Kidney epithelial cell (primary cell): ENCODE data around the gene XRCC6. TPM values are rescaled to one million over a fixed set of nuclear protein-coding genes. Genes with fewer than 3 reads are reported as not detected.

ENCODE experiments used
- DNase-seq: peaks from one replicate; pipeline ENCODE4 v3.0.0-alpha.2; 2010; ENCODE audit warnings: low read depth
- H3K27me3 ChIP-seq: 2 replicates; pipeline ENCODE4 v1.6.0; 2011; ENCODE audit warnings: low read length; ENCODE audit not compliant: control insufficient read depth, insufficient read depth
- H3K36me3 ChIP-seq: 2 replicates; pipeline ENCODE4 v1.5.1; 2011; ENCODE audit warnings: low read length; ENCODE audit not compliant: control insufficient read depth, insufficient read depth
- H3K4me3 ChIP-seq: 2 replicates; pipeline ENCODE4 v1.5.1; 2011; ENCODE audit warnings: low read depth, mild to moderate bottlenecking, control low read depth, low read length
- CTCF ChIP-seq: IDR thresholded peaks from 2 replicates; pipeline ENCODE4 v1.5.1; 2011; ENCODE audit warnings: mild to moderate bottlenecking, moderate library complexity, low read length, control low read depth, inconsistent platforms; ENCODE audit not compliant: insufficient read depth, poor library complexity, severe bottlenecking
- total RNA-seq: library from RNA; depleted of rRNA; stranded (reverse); fragments of >200 nt; gene quantifications from 2 replicates; pipeline ENCODE4 v1.2.3, GENCODE V29; 2015

Gene XRCC6
- total RNA-seq, 1 donor from 2014 or later: 296 TPM

- H3K27me3 ChIP-seq: no peaks in the 10 kb centered on the region
- peaks cover 1% of the 10 kb centered on the region for H3K36me3 ChIP-seq
- H3K4me3 ChIP-seq: no peak overlapping the region
- peak; percentile 82 for TF ChIP-seq CTCF
- DNase-seq: no peak
Measured at GRCh38 chr22:41596776-41597634, 24.1 kb upstream of the XRCC6 start.

GRCh38 chr22:41597635-41597953 is 23.5 kb upstream of the XRCC6 start:
- TF ChIP-seq CTCF: no peak
- DNase-seq: no peak
- Histone ChIP-seq H3K4me3 (no peak overlapping the region), H3K27me3 (no peaks in the 10 kb centered on the region), H3K36me3 (peaks cover 1% of the 10 kb centered on the region)

GRCh38 chr22:41598081-41598480 is 23.0 kb upstream of the XRCC6 start:
- Histone ChIP-seq H3K36me3 (peaks cover 1% of the 10 kb centered on the region), H3K4me3 (no peak overlapping the region), H3K27me3 (no peaks in the 10 kb centered on the region)
- peak; percentile 8 for TF ChIP-seq CTCF
- no peak for DNase-seq

- no peak for DNase-seq
- H3K4me3 ChIP-seq: no peak overlapping the region
- peaks cover 1% of the 10 kb centered on the region for H3K36me3 ChIP-seq
- no peak for TF ChIP-seq CTCF
- no peaks in the 10 kb centered on the region for H3K27me3 ChIP-seq
Measured at GRCh38 chr22:41598891-41599635, 22.0 kb upstream of the XRCC6 start.

GRCh38 chr22:41600976-41601375 is 20.1 kb upstream of the XRCC6 start:
- TF ChIP-seq CTCF: no peak
- peaks cover 4% of the 10 kb centered on the region for H3K36me3 ChIP-seq
- H3K27me3 ChIP-seq: no peaks in the 10 kb centered on the region
- no peak for DNase-seq
- no peak overlapping the region for H3K4me3 ChIP-seq
